ENCODE data around the gene PAFAH2.
"Not testable (repeated sequence)": the region's sequence is repeated elsewhere in the genome, so short reads cannot be mapped to it uniquely, and the experiment has no call there.

DNA sequence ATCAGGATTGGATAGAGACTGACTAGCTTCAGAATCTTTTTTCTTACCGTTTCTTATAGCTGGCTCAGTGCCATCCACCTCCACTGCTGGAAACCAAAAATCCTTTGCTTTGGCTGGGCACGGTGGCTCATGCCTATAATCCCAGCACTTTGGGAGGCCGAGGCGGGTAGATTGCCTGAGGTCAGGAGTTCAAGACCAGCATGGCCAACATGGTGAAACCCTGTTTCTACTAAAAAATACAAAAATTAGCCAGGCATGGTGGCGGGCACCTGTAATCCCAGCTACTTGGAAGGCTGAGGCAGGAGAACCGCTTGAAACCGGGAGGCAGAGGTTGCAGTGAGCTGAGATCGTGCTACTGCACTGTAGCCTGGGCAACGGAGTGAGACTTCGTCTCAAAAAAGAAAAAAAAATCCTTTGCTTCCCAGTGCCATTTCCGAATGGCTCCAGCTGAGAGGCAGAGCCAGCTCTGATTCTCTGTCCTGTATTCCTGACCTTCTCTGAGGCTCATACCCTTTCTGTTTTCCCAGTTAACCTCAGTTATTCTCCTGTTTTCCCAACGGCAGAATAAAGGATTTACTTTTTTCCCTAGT lies 65.0 kb downstream of the PAFAH2 start:
- TF ChIP-seq, protein P1, sequence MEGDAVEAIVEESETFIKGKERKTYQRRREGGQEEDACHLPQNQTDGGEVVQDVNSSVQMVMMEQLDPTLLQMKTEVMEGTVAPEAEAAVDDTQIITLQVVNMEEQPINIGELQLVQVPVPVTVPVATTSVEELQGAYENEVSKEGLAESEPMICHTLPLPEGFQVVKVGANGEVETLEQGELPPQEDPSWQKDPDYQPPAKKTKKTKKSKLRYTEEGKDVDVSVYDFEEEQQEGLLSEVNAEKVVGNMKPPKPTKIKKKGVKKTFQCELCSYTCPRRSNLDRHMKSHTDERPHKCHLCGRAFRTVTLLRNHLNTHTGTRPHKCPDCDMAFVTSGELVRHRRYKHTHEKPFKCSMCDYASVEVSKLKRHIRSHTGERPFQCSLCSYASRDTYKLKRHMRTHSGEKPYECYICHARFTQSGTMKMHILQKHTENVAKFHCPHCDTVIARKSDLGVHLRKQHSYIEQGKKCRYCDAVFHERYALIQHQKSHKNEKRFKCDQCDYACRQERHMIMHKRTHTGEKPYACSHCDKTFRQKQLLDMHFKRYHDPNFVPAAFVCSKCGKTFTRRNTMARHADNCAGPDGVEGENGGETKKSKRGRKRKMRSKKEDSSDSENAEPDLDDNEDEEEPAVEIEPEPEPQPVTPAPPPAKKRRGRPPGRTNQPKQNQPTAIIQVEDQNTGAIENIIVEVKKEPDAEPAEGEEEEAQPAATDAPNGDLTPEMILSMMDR (conservative IDR thresholded peaks at IDR 0.05): not testable (repeated sequence)
- TF ChIP-seq ZFX (IDR thresholded peaks at IDR 0.05): not testable (repeated sequence)

Measured in C4-2B (cell line).